ENCODE data around the gene HINT1.

The HINT1 gene

GRCh38 chr5:131165119-131165727 lies at the start of gene HINT1:
Gene HINT1 (minus strand): TSS chr5:131165256. CDS start chr5:131165205, 51 bp downstream.
- peak; percentile 86 for DNase-seq (ENCODE audit: low read depth)
- peak within 1 kb of the TSS; percentile 96 for H3K4me3 ChIP-seq (replicated peaks; ENCODE audit: low read depth, low read length)
- TF ChIP-seq CTCF (IDR thresholded peaks at IDR 0.05; ENCODE audit: low read length, missing control alignments): no peak

- TF ChIP-seq CTCF (IDR thresholded peaks at IDR 0.05; ENCODE audit: low read length, missing control alignments): no peak
- DNase-seq (ENCODE audit: low read depth): no peak
- H3K4me3 ChIP-seq (replicated peaks; ENCODE audit: low read depth, low read length): no peak overlapping the region
Observed at GRCh38 chr5:131214609-131215227, 49.7 kb upstream of the HINT1 start.

- no peak for DNase-seq (ENCODE audit: low read depth)
- TF ChIP-seq CTCF (IDR thresholded peaks at IDR 0.05; ENCODE audit: low read length, missing control alignments): no peak
Observed at GRCh38 chr5:131212471-131213021, 47.5 kb upstream of the HINT1 start.

GRCh38 chr5:131211669-131212068 lies 46.6 kb upstream of the HINT1 start:
- DNase-seq (ENCODE audit: low read depth): no peak
- no peak overlapping the region for H3K4me3 ChIP-seq (replicated peaks; ENCODE audit: low read depth, low read length)
- TF ChIP-seq CTCF (IDR thresholded peaks at IDR 0.05; ENCODE audit: low read length, missing control alignments): no peak

More at GRCh38 chr5:131212471-131213021, 47.5 kb upstream of the HINT1 start:
- no peak overlapping the region for H3K4me3 ChIP-seq (replicated peaks; ENCODE audit: low read depth, low read length)

- H3K4me3 ChIP-seq (replicated peaks; ENCODE audit: low read depth, low read length): no peak overlapping the region
- TF ChIP-seq CTCF (IDR thresholded peaks at IDR 0.05; ENCODE audit: low read length, missing control alignments): no peak
Observed at GRCh38 chr5:131210151-131210510, 45.1 kb upstream of the HINT1 start.

GRCh38 chr5:131209506-131210150 lies 44.6 kb upstream of the HINT1 start:
- no peak overlapping the region for H3K4me3 ChIP-seq (replicated peaks; ENCODE audit: low read depth, low read length)
- no peak for TF ChIP-seq CTCF (IDR thresholded peaks at IDR 0.05; ENCODE audit: low read length, missing control alignments)

More at GRCh38 chr5:131210151-131210510, 45.1 kb upstream of the HINT1 start:
- DNase-seq (ENCODE audit: low read depth): no peak

More at GRCh38 chr5:131209506-131210150, 44.6 kb upstream of the HINT1 start:
- DNase-seq (ENCODE audit: low read depth): no peak
